ENCODE results near the gene RWDD3. TPM values are rescaled to one million over a fixed set of nuclear protein-coding genes. Genes with fewer than 3 reads are reported as not detected.

The RWDD3 gene
- total and polyA plus RNA-seq, 3 donors from 2014 or later, result 10.0 to 11.8 (median 11.2) TPM

DNA sequence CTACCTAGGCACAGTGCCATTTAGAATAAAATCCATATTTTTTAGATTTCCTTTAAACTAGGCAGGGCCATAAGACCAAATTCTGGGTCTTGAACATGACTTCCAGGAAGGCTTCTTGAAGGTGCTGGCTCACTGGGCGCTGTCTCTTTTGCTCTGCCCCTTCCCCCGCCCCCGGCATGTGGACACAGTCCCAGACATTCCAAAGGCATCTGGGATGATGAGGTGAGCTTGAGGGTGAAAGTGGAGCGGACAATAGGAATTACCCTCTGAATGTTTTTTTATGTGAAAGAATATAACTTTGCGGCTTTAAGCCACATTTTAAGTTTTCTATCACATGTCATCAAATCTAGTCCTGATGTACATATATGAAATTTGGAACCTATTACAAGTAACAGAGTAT, 29.4 kb downstream of the RWDD3 start:
- Histone ChIP-seq H3K27ac (no peak overlapping the region), H3K4me3 (no peak overlapping the region), H3K27me3 (no peaks in the 10 kb centered on the region), H3K4me1 (no peaks in the 10 kb centered on the region), H3K36me3 (ENCODE audit: low read depth, missing control alignments) (no peaks in the 10 kb centered on the region), H3K9me3 (no peaks in the 10 kb centered on the region)
- TF ChIP-seq, protein P1, sequence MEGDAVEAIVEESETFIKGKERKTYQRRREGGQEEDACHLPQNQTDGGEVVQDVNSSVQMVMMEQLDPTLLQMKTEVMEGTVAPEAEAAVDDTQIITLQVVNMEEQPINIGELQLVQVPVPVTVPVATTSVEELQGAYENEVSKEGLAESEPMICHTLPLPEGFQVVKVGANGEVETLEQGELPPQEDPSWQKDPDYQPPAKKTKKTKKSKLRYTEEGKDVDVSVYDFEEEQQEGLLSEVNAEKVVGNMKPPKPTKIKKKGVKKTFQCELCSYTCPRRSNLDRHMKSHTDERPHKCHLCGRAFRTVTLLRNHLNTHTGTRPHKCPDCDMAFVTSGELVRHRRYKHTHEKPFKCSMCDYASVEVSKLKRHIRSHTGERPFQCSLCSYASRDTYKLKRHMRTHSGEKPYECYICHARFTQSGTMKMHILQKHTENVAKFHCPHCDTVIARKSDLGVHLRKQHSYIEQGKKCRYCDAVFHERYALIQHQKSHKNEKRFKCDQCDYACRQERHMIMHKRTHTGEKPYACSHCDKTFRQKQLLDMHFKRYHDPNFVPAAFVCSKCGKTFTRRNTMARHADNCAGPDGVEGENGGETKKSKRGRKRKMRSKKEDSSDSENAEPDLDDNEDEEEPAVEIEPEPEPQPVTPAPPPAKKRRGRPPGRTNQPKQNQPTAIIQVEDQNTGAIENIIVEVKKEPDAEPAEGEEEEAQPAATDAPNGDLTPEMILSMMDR (IDR thresholded peaks at IDR 0.05), result no peak
- TF ChIP-seq POLR2A (IDR thresholded peaks at IDR 0.05), result no peak
- DNase-seq, result no peak
- 88 to 90% methylated on average over 5 of the region's 5 CpGs for WGBS, 2 donors
- intact Hi-C loops (cut with DNase I; ENCODE audit: low total_unique reads), result no loop called here

DNA sequence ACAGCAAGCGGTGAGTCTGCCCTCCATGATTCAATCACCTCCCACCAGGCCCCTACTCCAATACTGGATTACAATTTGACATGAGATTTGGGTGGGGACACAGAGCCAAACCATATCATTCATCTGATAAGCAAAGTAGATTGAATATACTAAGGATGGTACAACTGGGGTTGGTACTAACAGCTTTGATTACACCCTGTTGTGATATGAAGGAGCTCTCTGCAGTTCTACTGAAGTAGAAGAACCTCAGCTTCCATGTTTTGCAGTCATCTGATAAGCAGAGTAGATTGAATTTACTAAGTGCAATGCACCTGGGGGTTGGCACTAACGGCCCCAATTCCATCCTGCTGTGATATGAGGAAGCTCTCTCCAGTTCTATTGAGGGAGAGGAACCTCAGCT, 31.1 kb downstream of the RWDD3 start:
- intact Hi-C loops (cut with DNase I; ENCODE audit: low total_unique reads), result no loop called here
- Histone ChIP-seq H3K4me1 (no peaks in the 10 kb centered on the region), H3K27me3 (no peaks in the 10 kb centered on the region), H3K27ac (no peak overlapping the region), H3K4me3 (no peak overlapping the region), H3K36me3 (ENCODE audit: low read depth, missing control alignments) (no peaks in the 10 kb centered on the region), H3K9me3 (no peaks in the 10 kb centered on the region)
- DNase-seq, result no peak
- 87 to 100% methylated on average over 2 of the region's 2 CpGs for WGBS, 2 donors
- TF ChIP-seq, protein P1 (IDR thresholded peaks at IDR 0.05), result no peak
- TF ChIP-seq POLR2A (IDR thresholded peaks at IDR 0.05), result no peak

DNA sequence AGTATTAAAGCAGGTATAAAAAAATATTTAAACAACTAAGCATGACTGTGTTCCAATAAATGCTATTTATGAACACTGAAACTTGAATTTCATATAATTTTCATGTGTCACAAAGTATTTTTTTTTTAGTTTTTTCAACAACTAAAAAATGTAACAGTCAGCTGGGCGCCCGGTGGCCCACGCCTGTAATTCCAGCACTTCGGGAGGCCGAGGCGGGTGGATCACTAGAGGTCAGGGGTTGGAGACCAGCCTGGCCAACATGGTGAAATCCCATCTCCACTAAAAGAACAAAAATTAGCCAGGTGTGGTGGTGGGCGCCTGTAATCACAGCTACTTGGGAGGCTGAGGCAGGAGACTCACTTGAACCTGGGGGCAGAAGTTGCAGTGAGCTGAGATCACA, 42.4 kb downstream of the RWDD3 start:
- H3K36me3 ChIP-seq (ENCODE audit: low read depth, missing control alignments), result no peaks in the 10 kb centered on the region
- no peak for DNase-seq
- no peaks in the 10 kb centered on the region for H3K4me1 ChIP-seq
- H3K9me3 ChIP-seq, result no peaks in the 10 kb centered on the region
- 80 to 86% methylated on average over 7 of the region's 7 CpGs for WGBS, 2 donors
- no peak overlapping the region for H3K4me3 ChIP-seq
- no peaks in the 10 kb centered on the region for H3K27me3 ChIP-seq
- intact Hi-C loops (cut with DNase I; ENCODE audit: low total_unique reads), result no loop called here
- H3K27ac ChIP-seq, result no peak overlapping the region
- TF ChIP-seq POLR2A (IDR thresholded peaks at IDR 0.05), result no peak
- TF ChIP-seq, protein P1 (IDR thresholded peaks at IDR 0.05), result no peak

DNA sequence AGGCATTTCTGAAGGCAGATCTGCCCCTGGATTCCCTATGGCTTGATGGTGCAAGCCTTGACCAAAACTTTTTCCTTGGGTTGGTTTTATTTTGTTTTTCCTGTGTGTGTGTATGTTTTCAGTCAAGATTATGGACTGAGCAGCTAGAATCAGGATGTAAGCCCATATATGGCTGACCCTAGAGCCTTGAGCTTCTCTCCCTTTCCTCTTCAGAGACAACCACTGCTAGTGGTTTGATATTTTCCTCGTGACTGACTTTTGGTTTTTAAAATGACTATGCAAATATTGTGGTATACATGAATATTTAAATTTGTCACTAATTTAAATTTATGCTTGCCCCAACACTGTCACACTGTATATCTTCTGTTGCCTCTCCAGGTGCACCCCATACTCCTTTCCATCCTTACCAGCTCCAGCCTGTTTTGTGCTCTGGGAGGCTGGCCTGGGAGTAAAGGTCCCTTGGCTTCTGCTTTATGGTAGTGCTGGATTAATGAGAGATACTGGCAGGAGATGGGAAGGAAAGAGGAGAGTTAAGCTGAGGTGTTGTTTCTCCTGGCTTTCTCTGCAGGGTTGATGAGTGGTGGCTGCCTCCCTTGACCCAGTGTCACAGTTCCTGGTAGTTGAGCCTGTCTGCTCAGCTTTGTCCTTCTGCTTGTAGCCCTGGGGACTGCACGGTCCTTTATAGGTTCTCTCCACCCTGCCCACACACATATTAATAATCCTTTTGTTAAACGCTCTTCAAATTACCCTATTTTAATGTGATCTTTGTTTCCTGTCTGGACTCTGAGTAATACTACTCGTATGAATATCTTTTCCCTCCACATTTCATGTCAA, 44.4 kb downstream of the RWDD3 start:
- Histone ChIP-seq H3K27ac (no peak overlapping the region), H3K36me3 (ENCODE audit: low read depth, missing control alignments) (no peaks in the 10 kb centered on the region), H3K9me3 (no peaks in the 10 kb centered on the region), H3K4me3 (no peak overlapping the region), H3K4me1 (no peaks in the 10 kb centered on the region), H3K27me3 (no peaks in the 10 kb centered on the region)
- no peak for DNase-seq
- 55 to 60% methylated on average over 4 of the region's 4 CpGs for WGBS, 2 donors
- intact Hi-C loops (cut with DNase I; ENCODE audit: low total_unique reads), result no loop called here
- TF ChIP-seq POLR2A (IDR thresholded peaks at IDR 0.05), result no peak
- TF ChIP-seq, protein P1 (IDR thresholded peaks at IDR 0.05), result no peak
